ENCODE data around the gene ATP1A2.

The ATP1A2 gene

GRCh38 chr1:160171980-160172379 is 56.4 kb downstream of the ATP1A2 start:
- DNase-seq (ENCODE audit: low read depth): no peak

GRCh38 chr1:160177231-160177630 is 61.7 kb downstream of the ATP1A2 start:
- no peak for DNase-seq (ENCODE audit: low read depth)

GRCh38 chr1:160177667-160178066 is 62.1 kb downstream of the ATP1A2 start:
- no peak for DNase-seq (ENCODE audit: low read depth)

- DNase-seq (ENCODE audit: low read depth): no peak
Measured at GRCh38 chr1:160178731-160179130, 63.2 kb downstream of the ATP1A2 start.

GRCh38 chr1:160179336-160179735 is 63.8 kb downstream of the ATP1A2 start:
- no peak for DNase-seq (ENCODE audit: low read depth)

GRCh38 chr1:160186246-160186645 is 70.7 kb downstream of the ATP1A2 start:
- no peak for DNase-seq (ENCODE audit: low read depth)

- no peak for DNase-seq (ENCODE audit: low read depth)
Measured at GRCh38 chr1:160186729-160187128, 71.2 kb downstream of the ATP1A2 start.

GRCh38 chr1:160187407-160187806 is 71.8 kb downstream of the ATP1A2 start:
- no peak for DNase-seq (ENCODE audit: low read depth)

- DNase-seq (ENCODE audit: low read depth): no peak
Measured at GRCh38 chr1:160188341-160188740, 72.8 kb downstream of the ATP1A2 start.

GRCh38 chr1:160189649-160190625 is 74.4 kb downstream of the ATP1A2 start, which contains the start of gene CASQ1:
TSS of gene CASQ1 (plus strand) at chr1:160190575. CDS start at chr1:160190752, 177 bp downstream.
- no peak for DNase-seq (ENCODE audit: low read depth)

- DNase-seq (ENCODE audit: low read depth): no peak
Measured at GRCh38 chr1:160191756-160192155, 76.2 kb downstream of the ATP1A2 start.

GRCh38 chr1:160192234-160192633 is 76.7 kb downstream of the ATP1A2 start:
- DNase-seq (ENCODE audit: low read depth): no peak
